Measurements from ENCODE around the gene ICA1. TPM values are rescaled to one million over a fixed set of nuclear protein-coding genes. Genes with fewer than 3 reads are reported as not detected.

ICA1 gene
- total and polyA plus RNA-seq, 7 donors = 1.6 to 4.1 (median 2.3) TPM

GRCh38 chr7:8085420-8085819 is 176.5 kb downstream of the ICA1 start:
- 93 to 95% (median 95%) methylated on average over 3 of the region's 3 CpGs for WGBS, 3 donors
- no peak for ATAC-seq
- Histone ChIP-seq H3K27ac (no peak overlapping the region), H3K36me3 (ENCODE audit: insufficient read depth in 1 of 2, low read depth in 1 of 2) (peaks cover 0 to 27% of the 10 kb centered on the region in 2 donors), H3K27me3 (ENCODE audit: insufficient read depth in 3 of 3, low read length in 2 of 3) (no peaks in the 10 kb centered on the region), H3K4me1 (no peaks in the 10 kb centered on the region), H3K4me3 (no peak overlapping the region), H3K9me3 (no peaks in the 10 kb centered on the region)
- TF ChIP-seq, protein P1, sequence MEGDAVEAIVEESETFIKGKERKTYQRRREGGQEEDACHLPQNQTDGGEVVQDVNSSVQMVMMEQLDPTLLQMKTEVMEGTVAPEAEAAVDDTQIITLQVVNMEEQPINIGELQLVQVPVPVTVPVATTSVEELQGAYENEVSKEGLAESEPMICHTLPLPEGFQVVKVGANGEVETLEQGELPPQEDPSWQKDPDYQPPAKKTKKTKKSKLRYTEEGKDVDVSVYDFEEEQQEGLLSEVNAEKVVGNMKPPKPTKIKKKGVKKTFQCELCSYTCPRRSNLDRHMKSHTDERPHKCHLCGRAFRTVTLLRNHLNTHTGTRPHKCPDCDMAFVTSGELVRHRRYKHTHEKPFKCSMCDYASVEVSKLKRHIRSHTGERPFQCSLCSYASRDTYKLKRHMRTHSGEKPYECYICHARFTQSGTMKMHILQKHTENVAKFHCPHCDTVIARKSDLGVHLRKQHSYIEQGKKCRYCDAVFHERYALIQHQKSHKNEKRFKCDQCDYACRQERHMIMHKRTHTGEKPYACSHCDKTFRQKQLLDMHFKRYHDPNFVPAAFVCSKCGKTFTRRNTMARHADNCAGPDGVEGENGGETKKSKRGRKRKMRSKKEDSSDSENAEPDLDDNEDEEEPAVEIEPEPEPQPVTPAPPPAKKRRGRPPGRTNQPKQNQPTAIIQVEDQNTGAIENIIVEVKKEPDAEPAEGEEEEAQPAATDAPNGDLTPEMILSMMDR (IDR thresholded peaks at IDR 0.05) = no peak
- intact Hi-C loops (cut with DNase I) = no loop called here
- no peak for DNase-seq

DNA sequence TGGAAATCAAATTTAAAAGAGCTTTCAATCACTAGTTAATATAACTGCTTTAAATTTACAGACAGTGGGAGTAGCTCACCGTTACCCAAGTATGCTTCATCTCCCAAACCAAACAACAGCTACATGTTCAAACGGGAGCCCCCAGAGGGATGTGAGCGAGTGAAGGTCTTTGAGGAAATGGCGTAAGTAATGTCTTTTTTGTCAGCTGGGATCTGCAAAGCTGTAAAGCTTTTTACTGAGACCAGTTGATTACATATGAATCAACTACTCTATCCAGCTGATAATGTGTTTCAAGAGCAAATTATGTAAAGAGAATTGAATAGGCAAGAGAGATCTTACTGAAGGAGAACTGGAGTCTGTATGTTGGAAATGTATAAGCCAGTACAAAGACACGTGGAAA is 177.1 kb downstream of the ICA1 start:
- TF ChIP-seq, protein P1 (IDR thresholded peaks at IDR 0.05) = no peak
- DNase-seq (no peak), ATAC-seq (no peak)
- Histone ChIP-seq H3K9me3 (no peaks in the 10 kb centered on the region), H3K4me1 (no peaks in the 10 kb centered on the region), H3K4me3 (no peak overlapping the region), H3K27ac (no peak overlapping the region), H3K27me3 (ENCODE audit: insufficient read depth in 3 of 3, low read length in 2 of 3) (no peaks in the 10 kb centered on the region), H3K36me3 (ENCODE audit: insufficient read depth in 1 of 2, low read depth in 1 of 2) (peaks cover 0 to 27% of the 10 kb centered on the region in 2 donors)
- intact Hi-C loops (cut with DNase I) = no loop called here
- WGBS, 3 donors = 88 to 92% (median 91%) methylated on average over 5 of the region's 5 CpGs

DNA sequence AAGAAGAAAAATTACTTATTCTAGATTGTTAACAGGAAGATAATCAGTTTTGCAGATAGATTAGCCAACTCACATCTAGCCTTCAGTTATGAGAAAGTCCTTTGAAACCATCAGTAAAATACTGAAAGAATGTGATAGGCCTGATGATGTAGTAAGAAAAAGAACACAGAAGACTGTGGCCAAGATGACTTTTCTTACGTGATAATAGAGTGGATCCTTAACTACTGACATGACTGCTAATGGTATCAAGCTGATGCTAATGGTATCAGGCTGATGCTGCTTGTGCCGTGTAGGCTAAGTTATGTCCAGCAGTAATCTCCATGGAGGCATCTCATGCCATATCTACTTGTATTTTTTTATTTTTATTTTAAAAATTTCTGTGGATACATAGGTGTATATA is 179.2 kb downstream of the ICA1 start:
- Histone ChIP-seq H3K27ac (no peak overlapping the region), H3K4me1 (no peaks in the 10 kb centered on the region), H3K27me3 (ENCODE audit: insufficient read depth in 3 of 3, low read length in 2 of 3) (no peaks in the 10 kb centered on the region), H3K4me3 (no peak overlapping the region), H3K9me3 (no peaks in the 10 kb centered on the region), H3K36me3 (ENCODE audit: insufficient read depth in 1 of 2, low read depth in 1 of 2) (peaks cover 0 to 27% of the 10 kb centered on the region in 2 donors)
- intact Hi-C loops (cut with DNase I) = no loop called here
- DNase-seq (no peak), ATAC-seq (no peak)
- TF ChIP-seq, protein P1 (IDR thresholded peaks at IDR 0.05) = no peak
- WGBS, 3 donors = 94 to 98% (median 95%) methylated on average over 2 of the region's 2 CpGs

- TF ChIP-seq, protein P1 (IDR thresholded peaks at IDR 0.05) = no peak
- no peaks in the 10 kb centered on the region for H3K27me3 ChIP-seq (ENCODE audit: insufficient read depth in 3 of 3, low read length in 2 of 3)
- H3K36me3 ChIP-seq (ENCODE audit: insufficient read depth in 1 of 2, low read depth in 1 of 2) = no peaks in the 10 kb centered on the region
- H3K4me1 ChIP-seq = no peaks in the 10 kb centered on the region
- no peak for ATAC-seq
- H3K4me3 ChIP-seq = no peak overlapping the region
- H3K9me3 ChIP-seq = no peaks in the 10 kb centered on the region
- no peak for DNase-seq
- intact Hi-C loops (cut with DNase I) = loop anchor here (10.0 kb wide), 1 partner anchor 106 kb away; no protein-coding TSS in a partner anchor
- H3K27ac ChIP-seq = no peak overlapping the region
Observed at GRCh38 chr7:8078418-8078817, 183.5 kb downstream of the ICA1 start.

GRCh38 chr7:8070451-8071180 is 191.4 kb downstream of the ICA1 start:
- no peak for ATAC-seq
- H3K4me1 ChIP-seq = peaks cover 10% of the 10 kb centered on the region
- WGBS, 3 donors = 95 to 97% (median 96%) methylated on average over 9 of the region's 9 CpGs

More at GRCh38 chr7:8070451-8071180, 191.4 kb downstream of the ICA1 start:
- no peak for DNase-seq
- Histone ChIP-seq H3K27ac (no peak overlapping the region), H3K9me3 (no peaks in the 10 kb centered on the region), H3K27me3 (ENCODE audit: insufficient read depth in 3 of 3, low read length in 2 of 3) (no peaks in the 10 kb centered on the region), H3K4me3 (no peak overlapping the region), H3K36me3 (ENCODE audit: insufficient read depth in 1 of 2, low read depth in 1 of 2) (peaks cover 0 to 13% of the 10 kb centered on the region in 2 donors)
- intact Hi-C loops (cut with DNase I) = loop anchor here (10.0 kb wide), 1 partner anchor 114 kb away; no protein-coding TSS in a partner anchor
- TF ChIP-seq, protein P1 (IDR thresholded peaks at IDR 0.05) = no peak
